Putamen (tissue), 1 donor: ENCODE results near the gene GFPT2.

Experiments used
- DNase-seq: peaks from one replicate; pipeline ENCODE4 v3.0.0-alpha.2; 2016; ENCODE audit warnings: low spot score

Gene GFPT2

GRCh38 chr5:180350711-180351465 lies 2.2 kb downstream of the GFPT2 start:
- no peak for DNase-seq

DNA sequence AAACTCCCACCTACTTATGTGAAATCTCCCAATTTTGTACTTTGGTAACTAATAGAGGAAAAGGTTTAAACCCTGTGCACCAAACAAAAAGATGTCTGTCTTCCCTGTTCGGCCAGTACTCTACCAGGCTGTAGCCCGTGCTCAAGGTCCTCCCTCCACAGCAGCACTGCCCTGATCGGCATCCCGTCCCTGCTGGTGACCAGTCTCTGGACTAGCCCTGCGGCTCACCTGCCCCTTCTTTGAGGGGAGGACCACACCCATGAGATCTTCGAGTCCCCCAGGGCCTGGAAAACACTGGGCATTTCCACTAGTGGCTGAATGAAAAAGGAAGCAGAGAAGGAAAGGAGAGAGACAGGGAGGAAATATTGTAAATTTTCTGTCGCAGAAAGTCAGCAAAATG lies 2.8 kb downstream of the GFPT2 start:
- no peak for DNase-seq

GRCh38 chr5:180349391-180349790 lies 3.7 kb downstream of the GFPT2 start:
- DNase-seq = no peak

DNA sequence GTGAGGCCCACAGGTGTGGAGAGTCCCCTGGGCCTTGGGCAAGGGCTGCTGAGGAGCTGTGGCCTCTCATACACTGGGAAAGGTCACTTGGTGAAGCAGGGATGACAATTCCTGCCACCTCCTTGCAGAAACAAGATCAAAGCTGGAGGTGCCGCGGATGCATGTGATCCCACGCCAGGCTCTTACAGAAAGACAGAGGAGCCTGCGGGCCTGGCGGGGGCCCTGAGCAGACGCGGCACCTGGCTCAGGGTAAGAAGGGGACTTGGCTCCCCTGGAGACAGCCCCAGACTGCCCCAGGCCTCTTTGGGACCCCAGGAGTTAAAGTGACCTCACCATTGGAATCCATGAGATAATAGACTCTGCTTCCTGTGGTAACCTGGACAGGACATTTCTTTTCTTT lies 4.8 kb downstream of the GFPT2 start:
- DNase-seq = no peak

- no peak for DNase-seq
Observed at GRCh38 chr5:180347702-180348101, 5.4 kb downstream of the GFPT2 start.

- DNase-seq = no peak
Observed at GRCh38 chr5:180346358-180346757, 6.8 kb downstream of the GFPT2 start.

GRCh38 chr5:180345781-180346180 lies 7.4 kb downstream of the GFPT2 start:
- DNase-seq = no peak

DNA sequence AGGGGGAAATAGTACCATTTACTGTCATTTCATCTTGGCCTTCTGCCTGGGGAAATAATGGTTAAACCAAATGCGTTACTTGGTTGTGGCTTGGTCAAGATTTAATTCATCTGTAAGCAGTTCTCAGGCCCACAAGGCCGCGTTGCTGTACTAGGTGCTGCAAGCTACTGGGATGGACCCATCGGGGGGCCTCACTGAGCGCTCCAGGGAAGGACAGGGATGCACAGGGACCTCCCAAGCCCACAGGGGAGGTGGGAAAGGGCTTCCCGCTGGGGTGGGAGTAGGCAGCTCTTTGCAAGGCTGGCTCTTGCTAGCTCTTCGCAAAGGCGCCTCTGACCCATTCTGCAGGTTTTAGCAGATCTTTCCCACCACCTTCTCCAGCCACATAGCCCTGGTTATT lies 8.0 kb downstream of the GFPT2 start:
- no peak for DNase-seq

GRCh38 chr5:180344696-180344999 lies 8.5 kb downstream of the GFPT2 start:
- DNase-seq = no peak

DNA sequence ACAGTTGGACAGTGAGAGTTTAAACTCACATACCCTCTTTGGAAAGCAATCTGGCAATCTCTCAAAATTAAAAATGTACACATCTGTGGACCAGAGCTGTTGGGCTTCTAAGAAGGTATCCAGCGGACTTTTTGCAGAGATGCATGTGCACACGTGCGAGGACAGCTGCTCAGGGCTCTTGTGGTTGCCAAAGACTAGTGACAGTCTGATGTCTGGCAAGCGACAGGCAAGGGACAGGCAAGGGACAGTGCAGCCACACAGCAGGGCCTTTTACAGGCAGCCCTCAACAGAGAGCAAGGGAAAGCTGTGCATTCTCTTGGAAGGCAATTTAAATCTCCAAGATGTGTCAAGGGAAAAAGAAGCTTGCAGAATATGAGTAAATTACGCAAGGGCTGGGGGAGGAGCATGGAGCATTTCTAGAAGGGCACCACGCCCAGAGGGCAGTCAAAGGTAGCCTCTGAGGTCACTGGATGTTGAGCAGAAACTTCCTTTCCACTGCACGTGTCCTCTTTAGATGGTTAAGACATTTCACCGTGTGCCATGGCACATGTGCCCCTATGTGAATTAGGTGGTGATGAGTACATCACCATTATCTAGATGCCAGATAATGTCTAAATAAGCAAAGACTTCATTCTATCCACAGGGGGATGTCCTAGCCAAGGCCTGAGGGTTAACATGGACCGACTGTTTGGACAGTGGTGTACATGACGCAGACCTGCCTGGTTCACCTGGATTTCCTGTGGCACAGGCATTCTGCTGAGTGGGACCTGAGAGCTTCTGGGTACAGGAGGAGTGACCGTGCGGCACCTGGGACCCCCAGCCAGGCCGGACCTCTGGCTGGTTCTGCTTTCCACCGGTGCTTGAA lies 9.1 kb downstream of the GFPT2 start:
- no peak for DNase-seq

GRCh38 chr5:180343110-180343830 lies 9.9 kb downstream of the GFPT2 start:
- peak; percentile 43 for DNase-seq

- DNase-seq = no peak
Observed at GRCh38 chr5:180341595-180341994, 11.5 kb downstream of the GFPT2 start.

- DNase-seq = no peak
Observed at GRCh38 chr5:180340856-180341255, 12.3 kb downstream of the GFPT2 start.

DNA sequence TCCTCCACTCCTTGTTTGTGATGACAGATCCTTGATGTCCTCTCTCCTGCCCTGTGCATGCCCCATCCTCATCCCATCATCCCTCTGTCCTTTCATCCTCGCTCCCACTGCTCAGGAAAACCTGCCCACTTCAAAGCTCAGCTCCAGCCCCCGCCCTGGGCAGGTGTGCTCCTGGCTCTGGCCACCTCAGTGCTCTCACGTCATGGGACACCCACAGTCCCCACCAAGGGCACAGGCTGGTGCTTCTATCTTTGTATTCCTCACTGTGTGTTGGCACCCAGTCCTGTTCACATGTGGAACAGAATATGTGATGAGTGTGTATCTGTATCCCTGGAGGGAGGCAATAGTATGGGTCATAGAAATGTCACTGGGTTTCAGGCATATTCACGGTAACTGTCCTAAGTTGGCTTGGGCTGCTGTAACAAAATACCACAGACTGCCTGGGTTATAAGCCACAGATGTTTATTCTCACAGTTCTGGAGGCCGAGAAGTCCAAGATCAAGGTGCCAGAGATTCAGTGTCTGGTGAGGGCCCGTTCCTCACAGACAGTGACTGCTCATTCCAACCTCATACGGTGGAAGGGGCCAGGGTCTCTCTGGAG lies 13.5 kb downstream of the GFPT2 start:
- DNase-seq = no peak

- DNase-seq = no peak
Observed at GRCh38 chr5:180338001-180338707, 15.0 kb downstream of the GFPT2 start.

DNA sequence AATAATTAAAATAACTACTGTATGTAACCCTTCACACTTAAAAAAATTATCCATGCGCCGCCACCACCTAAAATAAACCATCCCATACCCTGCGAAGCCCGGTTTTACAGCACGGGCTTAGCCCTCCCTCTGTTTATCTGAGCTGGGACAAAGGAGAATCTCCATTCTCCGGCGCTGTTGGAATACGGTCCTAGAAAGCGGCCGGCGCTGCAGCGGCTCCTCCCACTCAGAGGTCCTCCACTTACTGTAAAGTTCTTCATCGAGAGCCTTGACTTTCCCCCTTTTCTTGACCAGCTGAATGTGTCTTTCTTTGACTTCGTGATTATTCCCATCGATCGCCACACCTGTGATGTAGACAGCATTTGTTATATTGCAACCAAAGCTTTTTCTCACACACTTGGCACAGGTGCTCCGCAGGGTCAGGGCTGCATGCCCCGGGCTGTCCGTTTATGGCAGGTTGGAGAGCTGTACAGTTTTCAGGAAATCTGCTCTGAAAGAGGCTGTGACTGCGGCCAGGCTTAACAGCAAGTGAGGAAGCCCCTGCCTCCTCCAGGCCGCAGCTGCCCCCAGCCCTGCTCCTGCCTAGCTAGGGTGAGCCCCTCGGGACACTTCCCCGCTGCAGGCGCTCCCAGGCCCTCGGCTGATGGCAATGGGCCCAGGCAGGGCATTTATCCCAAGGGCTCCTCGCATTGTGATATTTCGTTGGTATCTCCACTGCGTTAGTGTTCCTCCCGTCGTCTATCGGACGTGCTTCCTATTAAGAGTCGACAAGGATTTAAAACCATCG lies 16.7 kb downstream of the GFPT2 start:
- no peak for DNase-seq

- no peak for DNase-seq
Observed at GRCh38 chr5:180335614-180336233, 17.4 kb downstream of the GFPT2 start.

DNA sequence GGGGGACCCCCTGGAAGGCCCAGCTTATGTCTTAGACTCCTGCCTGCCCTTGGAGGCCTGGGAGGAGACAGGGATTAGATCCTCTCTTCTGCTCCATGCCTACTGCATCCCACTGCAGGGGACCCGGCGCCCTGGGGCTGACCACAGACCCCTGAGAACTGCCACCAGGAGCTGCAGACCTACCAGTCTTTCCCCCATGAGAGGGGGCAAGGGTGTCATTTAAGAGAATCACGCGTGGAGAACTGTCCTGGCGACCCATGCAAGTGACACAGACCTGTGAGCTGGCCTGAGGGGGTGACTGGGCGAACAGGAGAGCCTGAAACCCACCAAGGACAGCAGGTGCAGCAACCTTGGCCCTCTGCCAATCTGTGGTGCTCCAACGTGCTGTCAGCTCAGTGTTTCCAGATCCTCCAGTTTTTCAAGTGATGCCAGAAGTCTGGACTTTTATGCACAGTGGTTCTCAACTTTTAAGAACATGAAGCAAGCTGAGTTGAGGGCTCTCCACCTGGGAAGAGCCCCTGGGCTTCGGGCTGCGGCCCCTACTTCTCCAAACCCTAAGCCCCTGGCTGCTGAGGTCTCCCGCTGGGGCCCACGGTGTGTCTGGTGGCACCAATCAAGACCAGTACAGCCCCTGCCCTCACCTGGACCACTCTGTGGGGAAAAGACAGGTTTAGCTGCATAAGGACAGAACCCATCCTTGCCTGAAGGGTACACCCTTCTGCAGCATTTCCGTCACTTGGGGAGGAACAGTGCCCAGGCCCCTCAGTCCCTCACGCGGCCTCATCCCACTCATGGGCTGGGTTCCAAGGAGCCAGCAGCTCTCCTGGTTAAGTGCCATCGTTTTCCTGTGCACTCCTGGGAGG lies 18.2 kb downstream of the GFPT2 start:
- no peak for DNase-seq

DNA sequence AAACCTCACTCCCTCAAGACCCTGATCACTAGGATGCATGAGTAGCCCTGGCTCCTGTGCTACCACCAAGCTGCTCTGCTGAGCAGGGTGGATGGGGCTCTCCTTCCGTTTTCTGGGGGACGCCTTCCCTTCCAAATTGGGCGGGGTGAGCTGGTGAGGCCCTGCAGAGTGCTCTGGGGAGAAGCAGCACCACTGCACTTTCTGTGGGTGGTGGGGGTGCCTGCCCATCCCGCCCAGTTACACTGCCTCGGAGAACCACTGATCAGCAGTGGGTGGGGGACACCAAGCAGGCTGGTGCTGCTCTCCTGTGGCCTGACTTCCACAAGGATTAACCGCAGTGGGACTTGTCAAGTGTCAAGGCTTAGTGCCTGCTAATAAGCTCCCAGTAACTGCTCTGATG lies 19.0 kb downstream of the GFPT2 start:
- DNase-seq = no peak

- no peak for DNase-seq
Observed at GRCh38 chr5:180333661-180334060, 19.5 kb downstream of the GFPT2 start.
